WTC11 (cell line): ENCODE measurements around the gene KIRREL3. TPM values are rescaled to one million over a fixed set of nuclear protein-coding genes. Genes with fewer than 3 reads are reported as not detected.

Experiments
- ATAC-seq: fragments of 200-7000 bp; cut with Tn5 transposase; 2 replicates; pipeline ENCODE4 v1.10.0; 2021; ENCODE audit warnings: mild to moderate bottlenecking, moderate library complexity
- CTCF ChIA-PET: fragments of 300-600 bp; sonication (Branson Sonifier 250); formaldehyde crosslinking; loops from one replicate; lab custom pipeline; 2021; ENCODE audit warnings: antibody characterized with exemption; lab: Charles Lee
- POLR2A ChIA-PET: fragments of 350-600 bp; sonication (Branson Sonifier 250); formaldehyde crosslinking; loops from one replicate; lab custom pipeline; 2021; ENCODE audit warnings: antibody characterized with exemption; lab: Charles Lee
- DNase-seq: peaks from one replicate; pipeline ENCODE4 v3.0.0; 2021; ENCODE audit warnings: low spot score
- H3K27ac Mint-ChIP-seq: 2 replicates; pipeline ENCODE4 v1.8.0; 2021; ENCODE audit warnings: mixed read lengths
- H3K27me3 Mint-ChIP-seq: 2 replicates; pipeline ENCODE4 v1.8.0; 2021; ENCODE audit warnings: low read depth, mild to moderate bottlenecking, moderate library complexity, mixed read lengths
- H3K36me3 Mint-ChIP-seq: 2 replicates; pipeline ENCODE4 v1.8.0; 2021; ENCODE audit warnings: mixed read lengths
- H3K4me1 Mint-ChIP-seq: 2 replicates; pipeline ENCODE4 v1.8.0; 2022; ENCODE audit warnings: mixed read lengths
- H3K4me3 Mint-ChIP-seq: 2 replicates; pipeline ENCODE4 v1.8.0; 2021; ENCODE audit warnings: mild to moderate bottlenecking, moderate library complexity, mixed read lengths
- H3K9me3 Mint-ChIP-seq: 2 replicates; pipeline ENCODE4 v1.8.0; 2021; ENCODE audit warnings: mixed read lengths
- AFF4 ChIP-seq: sonication (generic); formaldehyde crosslinking; IDR thresholded peaks from 2 replicates; pipeline ENCODE4 v1.8.1; 2023; ENCODE audit warnings: mild to moderate bottlenecking, missing genetic modification reagents, borderline replicate concordance
- ATF1 ChIP-seq: sonication (generic); formaldehyde crosslinking; IDR thresholded peaks from 2 replicates; pipeline ENCODE4 v1.8.1; 2023; ENCODE audit warnings: mild to moderate bottlenecking, moderate library complexity, missing genetic modification reagents
- E2F5 ChIP-seq: sonication (generic); formaldehyde crosslinking; IDR thresholded peaks from 2 replicates; pipeline ENCODE4 v1.8.1; 2022; ENCODE audit warnings: mild to moderate bottlenecking, moderate library complexity, missing genetic modification reagents
- MXD4 ChIP-seq: fragments of 250-450 bp; sonication (Bioruptor Pico); IDR thresholded peaks from 2 replicates; pipeline ENCODE4 v1.8.0; 2021; ENCODE audit warnings: mild to moderate bottlenecking, moderate library complexity, borderline replicate concordance
- NR1H2 ChIP-seq: sonication (generic); formaldehyde crosslinking; IDR thresholded peaks from 2 replicates; pipeline ENCODE4 v1.9.0; 2021; ENCODE audit warnings: mild to moderate bottlenecking, moderate library complexity, missing genetic modification reagents
- SMAD3 ChIP-seq: sonication (generic); formaldehyde crosslinking; IDR thresholded peaks from 2 replicates; pipeline ENCODE4 v1.8.0; 2022; ENCODE audit warnings: missing genetic modification reagents, mild to moderate bottlenecking, borderline replicate concordance
- SMAD4 ChIP-seq: sonication (generic); formaldehyde crosslinking; IDR thresholded peaks from 2 replicates; pipeline ENCODE4 v1.8.0; 2022; ENCODE audit warnings: mild to moderate bottlenecking, missing genetic modification reagents
- ZBTB43 ChIP-seq: sonication (generic); formaldehyde crosslinking; IDR thresholded peaks from 2 replicates; pipeline ENCODE4 v1.8.1; 2023; ENCODE audit warnings: mild to moderate bottlenecking, missing genetic modification reagents
- ZNF263 ChIP-seq: sonication (generic); formaldehyde crosslinking; IDR thresholded peaks from 2 replicates; pipeline ENCODE4 v1.8.1; 2022; ENCODE audit warnings: low read depth, mild to moderate bottlenecking, moderate library complexity, missing genetic modification reagents
- ZNF423 ChIP-seq: fragments of 250-450 bp; sonication (Bioruptor Pico); IDR thresholded peaks from 2 replicates; pipeline ENCODE4 v2.1.2; 2022; ENCODE audit warnings: mild to moderate bottlenecking, moderate library complexity
- total RNA-seq: library from RNA; stranded (reverse); gene quantifications from 3 replicates; pipeline ENCODE4 v1.2.3, GENCODE V29; 2021
- TF ChIP-seq, protein P1 (sequence below): sonication (generic); formaldehyde crosslinking; IDR thresholded peaks from 2 replicates; pipeline ENCODE4 v1.8.0; 2023; ENCODE audit warnings: missing genetic modification reagents, mild to moderate bottlenecking, borderline replicate concordance
- TF ChIP-seq, protein P2 (sequence below): sonication (generic); formaldehyde crosslinking; IDR thresholded peaks from 2 replicates; pipeline ENCODE4 v1.8.1; 2023; ENCODE audit warnings: mild to moderate bottlenecking, missing genetic modification reagents
- TF ChIP-seq, protein P3 (sequence below): sonication (generic); formaldehyde crosslinking; IDR thresholded peaks from 2 replicates; pipeline ENCODE4 v1.8.0; 2022; ENCODE audit warnings: mild to moderate bottlenecking, missing genetic modification reagents
- TF ChIP-seq, protein P4 (sequence below): fragments of 250-450 bp; sonication (Bioruptor Pico); IDR thresholded peaks from 2 replicates; pipeline ENCODE4 v1.8.0; 2021; ENCODE audit warnings: mild to moderate bottlenecking

Gene KIRREL3
- total RNA-seq, 1 experiment from 2014 or later = 0.59 TPM

GRCh38 chr11:126628450-126628789 is 372.1 kb downstream of the KIRREL3 start (continued):
- TF ChIP-seq, protein P1, sequence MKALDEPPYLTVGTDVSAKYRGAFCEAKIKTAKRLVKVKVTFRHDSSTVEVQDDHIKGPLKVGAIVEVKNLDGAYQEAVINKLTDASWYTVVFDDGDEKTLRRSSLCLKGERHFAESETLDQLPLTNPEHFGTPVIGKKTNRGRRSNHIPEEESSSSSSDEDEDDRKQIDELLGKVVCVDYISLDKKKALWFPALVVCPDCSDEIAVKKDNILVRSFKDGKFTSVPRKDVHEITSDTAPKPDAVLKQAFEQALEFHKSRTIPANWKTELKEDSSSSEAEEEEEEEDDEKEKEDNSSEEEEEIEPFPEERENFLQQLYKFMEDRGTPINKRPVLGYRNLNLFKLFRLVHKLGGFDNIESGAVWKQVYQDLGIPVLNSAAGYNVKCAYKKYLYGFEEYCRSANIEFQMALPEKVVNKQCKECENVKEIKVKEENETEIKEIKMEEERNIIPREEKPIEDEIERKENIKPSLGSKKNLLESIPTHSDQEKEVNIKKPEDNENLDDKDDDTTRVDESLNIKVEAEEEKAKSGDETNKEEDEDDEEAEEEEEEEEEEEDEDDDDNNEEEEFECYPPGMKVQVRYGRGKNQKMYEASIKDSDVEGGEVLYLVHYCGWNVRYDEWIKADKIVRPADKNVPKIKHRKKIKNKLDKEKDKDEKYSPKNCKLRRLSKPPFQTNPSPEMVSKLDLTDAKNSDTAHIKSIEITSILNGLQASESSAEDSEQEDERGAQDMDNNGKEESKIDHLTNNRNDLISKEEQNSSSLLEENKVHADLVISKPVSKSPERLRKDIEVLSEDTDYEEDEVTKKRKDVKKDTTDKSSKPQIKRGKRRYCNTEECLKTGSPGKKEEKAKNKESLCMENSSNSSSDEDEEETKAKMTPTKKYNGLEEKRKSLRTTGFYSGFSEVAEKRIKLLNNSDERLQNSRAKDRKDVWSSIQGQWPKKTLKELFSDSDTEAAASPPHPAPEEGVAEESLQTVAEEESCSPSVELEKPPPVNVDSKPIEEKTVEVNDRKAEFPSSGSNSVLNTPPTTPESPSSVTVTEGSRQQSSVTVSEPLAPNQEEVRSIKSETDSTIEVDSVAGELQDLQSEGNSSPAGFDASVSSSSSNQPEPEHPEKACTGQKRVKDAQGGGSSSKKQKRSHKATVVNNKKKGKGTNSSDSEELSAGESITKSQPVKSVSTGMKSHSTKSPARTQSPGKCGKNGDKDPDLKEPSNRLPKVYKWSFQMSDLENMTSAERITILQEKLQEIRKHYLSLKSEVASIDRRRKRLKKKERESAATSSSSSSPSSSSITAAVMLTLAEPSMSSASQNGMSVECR = no peak
- TF ChIP-seq SMAD3 (CRISPR knock-in tag) (no peak), MXD4 (CRISPR knock-in tag) (no peak), ZNF263 (no peak)

DNA sequence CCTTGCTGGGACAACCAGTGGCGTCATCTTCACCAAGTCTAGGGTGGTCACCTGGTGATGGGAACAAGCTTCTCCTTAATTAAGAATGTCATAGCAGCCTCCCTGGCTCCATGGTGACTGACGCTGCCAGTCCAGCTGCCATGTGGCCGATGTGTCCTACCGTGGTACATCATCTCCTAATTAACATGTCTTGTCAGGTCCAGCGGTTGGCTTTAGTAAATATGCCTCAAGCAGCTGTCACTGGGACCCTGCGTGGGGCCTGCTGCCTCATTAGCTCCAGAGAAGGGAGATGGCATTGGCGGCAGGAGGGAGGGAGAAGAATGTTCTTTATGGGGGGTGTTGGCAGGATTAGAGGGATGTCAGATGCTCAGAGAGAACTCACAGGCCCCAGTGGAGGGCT is 373.1 kb downstream of the KIRREL3 start:
- no peaks in the 10 kb centered on the region; the same call in 1 of the 2 replicates for H3K27me3 Mint-ChIP-seq
- CTCF ChIA-PET = no interaction called here
- H3K9me3 Mint-ChIP-seq = no peaks in the 10 kb centered on the region
- peaks cover 34% of the 10 kb centered on the region for H3K4me1 Mint-ChIP-seq
- no peaks in the 10 kb centered on the region for H3K36me3 Mint-ChIP-seq
- POLR2A ChIA-PET = no interaction called here
- no peak overlapping the region for H3K27ac Mint-ChIP-seq
- DNase-seq (no peak), ATAC-seq (no peak)
- no peak overlapping the region for H3K4me3 Mint-ChIP-seq
- TF ChIP-seq ZNF423 (CRISPR knock-in tag) (no peak), AFF4 (CRISPR knock-in tag) (no peak), ZBTB43 (CRISPR knock-in tag) (no peak), SMAD4 (no peak), E2F5 (CRISPR knock-in tag) (no peak), NR1H2 (CRISPR knock-in tag) (no peak), ATF1 (CRISPR knock-in tag) (no peak)
- TF ChIP-seq, protein P2, sequence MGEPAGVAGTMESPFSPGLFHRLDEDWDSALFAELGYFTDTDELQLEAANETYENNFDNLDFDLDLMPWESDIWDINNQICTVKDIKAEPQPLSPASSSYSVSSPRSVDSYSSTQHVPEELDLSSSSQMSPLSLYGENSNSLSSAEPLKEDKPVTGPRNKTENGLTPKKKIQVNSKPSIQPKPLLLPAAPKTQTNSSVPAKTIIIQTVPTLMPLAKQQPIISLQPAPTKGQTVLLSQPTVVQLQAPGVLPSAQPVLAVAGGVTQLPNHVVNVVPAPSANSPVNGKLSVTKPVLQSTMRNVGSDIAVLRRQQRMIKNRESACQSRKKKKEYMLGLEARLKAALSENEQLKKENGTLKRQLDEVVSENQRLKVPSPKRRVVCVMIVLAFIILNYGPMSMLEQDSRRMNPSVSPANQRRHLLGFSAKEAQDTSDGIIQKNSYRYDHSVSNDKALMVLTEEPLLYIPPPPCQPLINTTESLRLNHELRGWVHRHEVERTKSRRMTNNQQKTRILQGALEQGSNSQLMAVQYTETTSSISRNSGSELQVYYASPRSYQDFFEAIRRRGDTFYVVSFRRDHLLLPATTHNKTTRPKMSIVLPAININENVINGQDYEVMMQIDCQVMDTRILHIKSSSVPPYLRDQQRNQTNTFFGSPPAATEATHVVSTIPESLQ (CRISPR knock-in tag) = no peak
- TF ChIP-seq, protein P3, sequence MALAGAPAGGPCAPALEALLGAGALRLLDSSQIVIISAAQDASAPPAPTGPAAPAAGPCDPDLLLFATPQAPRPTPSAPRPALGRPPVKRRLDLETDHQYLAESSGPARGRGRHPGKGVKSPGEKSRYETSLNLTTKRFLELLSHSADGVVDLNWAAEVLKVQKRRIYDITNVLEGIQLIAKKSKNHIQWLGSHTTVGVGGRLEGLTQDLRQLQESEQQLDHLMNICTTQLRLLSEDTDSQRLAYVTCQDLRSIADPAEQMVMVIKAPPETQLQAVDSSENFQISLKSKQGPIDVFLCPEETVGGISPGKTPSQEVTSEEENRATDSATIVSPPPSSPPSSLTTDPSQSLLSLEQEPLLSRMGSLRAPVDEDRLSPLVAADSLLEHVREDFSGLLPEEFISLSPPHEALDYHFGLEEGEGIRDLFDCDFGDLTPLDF (CRISPR knock-in tag) = no peak
- TF ChIP-seq, protein P4, sequence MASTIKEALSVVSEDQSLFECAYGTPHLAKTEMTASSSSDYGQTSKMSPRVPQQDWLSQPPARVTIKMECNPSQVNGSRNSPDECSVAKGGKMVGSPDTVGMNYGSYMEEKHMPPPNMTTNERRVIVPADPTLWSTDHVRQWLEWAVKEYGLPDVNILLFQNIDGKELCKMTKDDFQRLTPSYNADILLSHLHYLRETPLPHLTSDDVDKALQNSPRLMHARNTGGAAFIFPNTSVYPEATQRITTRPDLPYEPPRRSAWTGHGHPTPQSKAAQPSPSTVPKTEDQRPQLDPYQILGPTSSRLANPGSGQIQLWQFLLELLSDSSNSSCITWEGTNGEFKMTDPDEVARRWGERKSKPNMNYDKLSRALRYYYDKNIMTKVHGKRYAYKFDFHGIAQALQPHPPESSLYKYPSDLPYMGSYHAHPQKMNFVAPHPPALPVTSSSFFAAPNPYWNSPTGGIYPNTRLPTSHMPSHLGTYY (CRISPR knock-in tag) = no peak
